Measurements from ENCODE around the gene SIGMAR1. TPM values are rescaled to one million over a fixed set of nuclear protein-coding genes. Genes with fewer than 3 reads are reported as not detected.

Gene SIGMAR1
- total RNA-seq, 1 experiment from 2014 or later, result 99.8 TPM

DNA sequence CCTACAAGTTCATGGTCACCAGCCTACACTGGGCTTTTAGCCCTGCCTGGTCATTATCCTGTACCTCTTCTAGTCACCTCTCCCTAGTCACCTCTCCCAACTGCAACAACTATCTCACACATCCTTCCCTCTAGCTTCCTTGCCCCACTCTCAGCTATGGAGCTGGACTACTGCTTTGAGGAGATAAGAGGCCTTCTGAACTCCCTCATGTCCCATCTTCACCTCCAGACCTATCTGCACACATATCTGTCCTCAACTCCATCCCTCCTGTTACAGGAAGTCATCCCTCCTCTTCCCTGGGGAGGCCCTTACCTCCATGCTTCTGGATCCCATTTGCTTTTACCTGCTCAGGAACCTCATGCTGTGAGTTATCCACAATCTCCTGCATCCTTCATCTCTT, 31.4 kb downstream of the SIGMAR1 start:
- ChIA-PET CTCF (interaction anchor here (0.6 to 5.1 kb wide), 11 partner anchors 10 to 893 kb away, joined by 3 to 42 read pairs (median 4); no protein-coding TSS in a partner anchor), POLR2A (no interaction called here)
- no peak for DNase-seq (ENCODE audit: unreplicated experiment)
- H3K27me3 Mint-ChIP-seq (ENCODE audit: insufficient read depth, unreplicated experiment), result no peaks in the 10 kb centered on the region
- no TSS peak for BruUV-seq (replicated peaks)
- peaks cover under 1% of the 10 kb centered on the region for H3K36me3 Mint-ChIP-seq (ENCODE audit: insufficient read depth, unreplicated experiment)
- TF ChIP-seq, protein P1, sequence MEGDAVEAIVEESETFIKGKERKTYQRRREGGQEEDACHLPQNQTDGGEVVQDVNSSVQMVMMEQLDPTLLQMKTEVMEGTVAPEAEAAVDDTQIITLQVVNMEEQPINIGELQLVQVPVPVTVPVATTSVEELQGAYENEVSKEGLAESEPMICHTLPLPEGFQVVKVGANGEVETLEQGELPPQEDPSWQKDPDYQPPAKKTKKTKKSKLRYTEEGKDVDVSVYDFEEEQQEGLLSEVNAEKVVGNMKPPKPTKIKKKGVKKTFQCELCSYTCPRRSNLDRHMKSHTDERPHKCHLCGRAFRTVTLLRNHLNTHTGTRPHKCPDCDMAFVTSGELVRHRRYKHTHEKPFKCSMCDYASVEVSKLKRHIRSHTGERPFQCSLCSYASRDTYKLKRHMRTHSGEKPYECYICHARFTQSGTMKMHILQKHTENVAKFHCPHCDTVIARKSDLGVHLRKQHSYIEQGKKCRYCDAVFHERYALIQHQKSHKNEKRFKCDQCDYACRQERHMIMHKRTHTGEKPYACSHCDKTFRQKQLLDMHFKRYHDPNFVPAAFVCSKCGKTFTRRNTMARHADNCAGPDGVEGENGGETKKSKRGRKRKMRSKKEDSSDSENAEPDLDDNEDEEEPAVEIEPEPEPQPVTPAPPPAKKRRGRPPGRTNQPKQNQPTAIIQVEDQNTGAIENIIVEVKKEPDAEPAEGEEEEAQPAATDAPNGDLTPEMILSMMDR (IDR thresholded peaks at IDR 0.05; ENCODE audit: unreplicated experiment), result no peak
- peaks cover 1% of the 10 kb centered on the region for H3K4me1 Mint-ChIP-seq (ENCODE audit: insufficient read depth, unreplicated experiment)
- intact Hi-C loops (cut with micrococcal nuclease), result loop anchor here (10.0 kb wide), 1 partner anchor 351 kb away; no protein-coding TSS in a partner anchor
- H3K9me3 Mint-ChIP-seq (ENCODE audit: unreplicated experiment), result no peaks in the 10 kb centered on the region
- no peak overlapping the region for H3K27ac Mint-ChIP-seq (ENCODE audit: low read depth, unreplicated experiment)
- no peak overlapping the region for H3K4me3 Mint-ChIP-seq (ENCODE audit: unreplicated experiment)

DNA sequence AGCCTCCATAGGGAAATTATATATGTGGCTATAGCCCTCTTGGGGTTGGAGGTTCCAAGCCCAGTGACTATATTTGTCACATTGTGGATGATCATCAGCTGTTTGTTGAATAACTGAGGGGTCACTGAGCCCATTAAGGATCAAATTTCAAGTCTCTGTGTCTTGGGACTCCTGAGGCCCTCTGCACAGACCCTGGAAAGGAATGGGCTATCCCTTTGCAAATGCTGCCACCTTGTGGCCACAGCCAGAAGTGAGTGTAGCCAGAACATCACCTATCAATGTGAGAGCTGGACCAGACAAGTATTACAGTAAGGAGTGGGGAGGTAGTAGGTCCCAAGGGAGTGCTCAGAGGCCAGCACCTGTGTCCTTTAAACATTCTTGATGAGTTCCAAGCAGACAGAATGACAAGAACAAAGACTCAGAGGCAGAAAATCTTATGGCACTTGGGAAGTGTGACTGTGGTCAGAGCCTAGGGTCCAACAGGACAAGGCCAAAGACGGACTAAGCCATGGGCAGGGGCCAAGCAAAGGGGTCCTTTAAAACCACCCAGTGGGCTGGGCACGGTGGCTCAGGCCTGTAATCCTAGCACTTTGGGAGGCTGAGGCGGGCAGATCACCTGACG, 33.9 kb downstream of the SIGMAR1 start:
- H3K27me3 Mint-ChIP-seq (ENCODE audit: insufficient read depth, unreplicated experiment), result no peaks in the 10 kb centered on the region
- TF ChIP-seq, protein P1 (IDR thresholded peaks at IDR 0.05; ENCODE audit: unreplicated experiment), result peak; percentile 77
- peak; percentile 82 for DNase-seq (ENCODE audit: unreplicated experiment)
- H3K4me3 Mint-ChIP-seq (ENCODE audit: unreplicated experiment), result no peak overlapping the region
- peaks cover 9% of the 10 kb centered on the region for H3K4me1 Mint-ChIP-seq (ENCODE audit: insufficient read depth, unreplicated experiment)
- ChIA-PET POLR2A (interaction anchor here (1.0 kb wide), 2 partner anchors 31 to 271 kb away, joined by 3 read pairs; no protein-coding TSS in a partner anchor), CTCF (interaction anchor here (0.6 to 5.1 kb wide), 51 partner anchors 9 to 1636 kb away, joined by 3 to 42 read pairs (median 4); partner anchors contain the start of genes DCTN3, MYORG and SIGMAR1)
- intact Hi-C loops (cut with micrococcal nuclease), result loop anchor here (1.0 to 10.0 kb wide), 3 partner anchors 55 to 349 kb away; no protein-coding TSS in a partner anchor
- no peak overlapping the region for H3K27ac Mint-ChIP-seq (ENCODE audit: low read depth, unreplicated experiment)
- no peaks in the 10 kb centered on the region for H3K9me3 Mint-ChIP-seq (ENCODE audit: unreplicated experiment)
- no peaks in the 10 kb centered on the region for H3K36me3 Mint-ChIP-seq (ENCODE audit: insufficient read depth, unreplicated experiment)
- no TSS peak for BruUV-seq (replicated peaks)

DNA sequence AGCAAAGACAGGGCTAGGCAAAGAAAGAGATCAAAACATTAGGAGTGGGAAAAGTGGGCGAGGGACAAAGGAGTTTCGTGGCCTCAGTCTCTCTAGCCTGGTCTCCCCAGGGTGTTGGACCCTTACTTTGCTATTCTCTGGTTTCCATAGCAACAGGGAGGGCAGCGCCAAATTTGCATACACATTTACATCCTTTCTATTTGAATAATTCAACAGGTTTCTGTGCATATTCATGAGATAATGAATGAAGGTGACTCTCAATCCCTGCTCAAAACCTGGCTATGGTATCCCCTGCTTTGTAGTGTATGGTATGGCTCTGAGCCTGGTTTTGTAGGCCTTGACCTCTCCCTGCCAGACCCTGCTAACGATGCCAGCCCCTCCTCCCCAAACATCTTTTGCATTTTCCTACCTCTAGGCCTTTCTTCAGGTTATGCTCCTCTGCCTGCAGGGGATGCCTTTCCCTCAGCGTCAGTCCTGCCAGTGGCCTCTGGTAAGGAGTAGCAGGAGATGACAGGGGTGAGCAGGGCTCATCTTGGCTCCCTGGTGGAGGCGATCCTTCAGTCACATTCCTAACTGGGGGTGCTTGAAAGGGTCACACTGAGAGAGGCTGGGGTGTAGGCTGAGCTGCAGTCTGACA, 35.5 kb downstream of the SIGMAR1 start:
- Mint-ChIP-seq H3K4me3 (ENCODE audit: unreplicated experiment) (no peak overlapping the region), H3K36me3 (ENCODE audit: insufficient read depth, unreplicated experiment) (no peaks in the 10 kb centered on the region), H3K4me1 (ENCODE audit: insufficient read depth, unreplicated experiment) (peaks cover 9% of the 10 kb centered on the region), H3K27me3 (ENCODE audit: insufficient read depth, unreplicated experiment) (no peaks in the 10 kb centered on the region), H3K9me3 (ENCODE audit: unreplicated experiment) (no peaks in the 10 kb centered on the region), H3K27ac (ENCODE audit: low read depth, unreplicated experiment) (no peak overlapping the region)
- intact Hi-C loops (cut with micrococcal nuclease), result loop anchor here (10.0 kb wide), 1 partner anchor 347 kb away; no protein-coding TSS in a partner anchor
- DNase-seq (ENCODE audit: unreplicated experiment), result no peak
- CTCF ChIA-PET, result interaction anchor here (0.5 to 5.1 kb wide), 19 partner anchors 11 to 1684 kb away, joined by 3 to 42 read pairs (median 7); partner anchors contain the start of genes DCTN3 and MYORG
- no TSS peak for BruUV-seq (replicated peaks)
- TF ChIP-seq, protein P1 (IDR thresholded peaks at IDR 0.05; ENCODE audit: unreplicated experiment), result no peak
- POLR2A ChIA-PET, result interaction anchor here (1.0 kb wide), 1 partner anchor 270 kb away, joined by 3 read pairs; no protein-coding TSS in a partner anchor

DNA sequence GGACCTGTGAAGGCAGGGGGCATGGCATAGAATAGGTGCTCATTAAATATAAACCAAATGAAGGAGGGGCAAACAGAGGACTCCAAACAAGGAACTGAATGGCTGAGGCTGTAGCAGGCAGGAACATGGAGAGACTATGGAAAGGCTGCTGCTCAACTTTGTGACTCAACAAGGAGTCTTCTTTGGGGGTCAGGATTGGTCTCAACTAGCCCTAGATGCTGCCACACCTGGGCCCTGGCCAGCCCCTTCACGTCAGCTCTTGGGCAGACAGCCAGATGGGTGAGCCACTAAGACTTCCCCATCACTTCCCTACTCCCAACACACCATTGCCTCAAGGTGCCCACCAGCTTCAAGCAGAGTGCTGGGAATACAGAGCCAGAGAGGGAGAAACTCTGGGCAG, 36.7 kb downstream of the SIGMAR1 start:
- intact Hi-C loops (cut with micrococcal nuclease), result loop anchor here (10.0 kb wide), 1 partner anchor 346 kb away; no protein-coding TSS in a partner anchor
- H3K27me3 Mint-ChIP-seq (ENCODE audit: insufficient read depth, unreplicated experiment), result no peaks in the 10 kb centered on the region
- POLR2A ChIA-PET, result interaction anchor here (1.1 kb wide), 1 partner anchor 13 kb away, joined by 3 read pairs; no protein-coding TSS in a partner anchor
- peaks cover 9% of the 10 kb centered on the region for H3K4me1 Mint-ChIP-seq (ENCODE audit: insufficient read depth, unreplicated experiment)
- TF ChIP-seq, protein P1 (IDR thresholded peaks at IDR 0.05; ENCODE audit: unreplicated experiment), result no peak
- H3K4me3 Mint-ChIP-seq (ENCODE audit: unreplicated experiment), result no peak overlapping the region
- DNase-seq (ENCODE audit: unreplicated experiment), result peak; percentile 75
- CTCF ChIA-PET, result interaction anchor here (0.6 to 4.1 kb wide), 12 partner anchors 9 to 1044 kb away, joined by 3 to 19 read pairs (median 5); partner anchors contain the start of genes DCTN3 and SIGMAR1
- no peaks in the 10 kb centered on the region for H3K36me3 Mint-ChIP-seq (ENCODE audit: insufficient read depth, unreplicated experiment)
- no peaks in the 10 kb centered on the region for H3K9me3 Mint-ChIP-seq (ENCODE audit: unreplicated experiment)
- no TSS peak for BruUV-seq (replicated peaks)
- H3K27ac Mint-ChIP-seq (ENCODE audit: low read depth, unreplicated experiment), result no peak overlapping the region
